Measurements from ENCODE around the gene LRRC74A.

DNA sequence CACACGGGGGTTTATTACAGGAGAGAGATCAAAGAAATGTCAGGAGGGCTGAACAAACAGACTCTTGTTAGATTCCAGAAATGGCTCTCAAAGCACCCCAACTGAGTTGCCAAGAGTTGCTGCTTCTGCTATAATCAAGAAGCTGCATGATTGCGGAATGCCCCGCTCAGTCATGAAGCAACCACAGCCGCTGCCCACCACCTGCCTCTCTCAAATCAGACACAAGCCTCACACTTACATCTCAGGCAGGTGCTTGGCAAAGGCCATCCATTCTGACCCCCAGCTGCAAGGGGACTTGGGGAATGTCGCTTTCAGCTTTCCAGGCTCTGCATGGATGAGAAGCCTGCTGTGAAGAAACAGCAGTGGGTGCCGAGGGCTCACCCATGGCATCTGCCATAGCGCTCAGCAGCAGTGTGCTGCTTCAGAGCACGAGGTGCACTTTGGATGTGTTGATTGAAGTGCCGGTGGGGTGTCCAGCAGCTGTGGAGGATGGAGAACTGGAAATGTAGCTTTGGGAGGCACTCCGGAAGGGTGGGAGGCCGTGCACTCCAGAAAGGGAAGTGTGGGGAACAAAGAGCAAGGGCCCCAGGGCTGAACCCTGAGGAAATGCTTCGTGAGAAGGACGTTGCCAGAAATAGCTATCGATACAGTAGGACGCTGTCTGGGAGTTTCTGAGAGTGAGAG, 37.7 kb downstream of the LRRC74A start:
- TF ChIP-seq EP300 (IDR thresholded peaks at IDR 0.05): no peak
- TF ChIP-seq, protein P1, sequence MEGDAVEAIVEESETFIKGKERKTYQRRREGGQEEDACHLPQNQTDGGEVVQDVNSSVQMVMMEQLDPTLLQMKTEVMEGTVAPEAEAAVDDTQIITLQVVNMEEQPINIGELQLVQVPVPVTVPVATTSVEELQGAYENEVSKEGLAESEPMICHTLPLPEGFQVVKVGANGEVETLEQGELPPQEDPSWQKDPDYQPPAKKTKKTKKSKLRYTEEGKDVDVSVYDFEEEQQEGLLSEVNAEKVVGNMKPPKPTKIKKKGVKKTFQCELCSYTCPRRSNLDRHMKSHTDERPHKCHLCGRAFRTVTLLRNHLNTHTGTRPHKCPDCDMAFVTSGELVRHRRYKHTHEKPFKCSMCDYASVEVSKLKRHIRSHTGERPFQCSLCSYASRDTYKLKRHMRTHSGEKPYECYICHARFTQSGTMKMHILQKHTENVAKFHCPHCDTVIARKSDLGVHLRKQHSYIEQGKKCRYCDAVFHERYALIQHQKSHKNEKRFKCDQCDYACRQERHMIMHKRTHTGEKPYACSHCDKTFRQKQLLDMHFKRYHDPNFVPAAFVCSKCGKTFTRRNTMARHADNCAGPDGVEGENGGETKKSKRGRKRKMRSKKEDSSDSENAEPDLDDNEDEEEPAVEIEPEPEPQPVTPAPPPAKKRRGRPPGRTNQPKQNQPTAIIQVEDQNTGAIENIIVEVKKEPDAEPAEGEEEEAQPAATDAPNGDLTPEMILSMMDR (IDR thresholded peaks at IDR 0.05): no peak
- no peak for TF ChIP-seq POLR2A (IDR thresholded peaks at IDR 0.05)
